ENCODE data around the gene YDJC. TPM values are rescaled to one million over a fixed set of nuclear protein-coding genes. Genes with fewer than 3 reads are reported as not detected.

YDJC gene
- total and polyA plus RNA-seq, 9 of the 15 experiments (the other 6 are each of a cell fraction or from before 2014, with no cell fraction given) = 13.5 to 871 (median 164) TPM

DNA sequence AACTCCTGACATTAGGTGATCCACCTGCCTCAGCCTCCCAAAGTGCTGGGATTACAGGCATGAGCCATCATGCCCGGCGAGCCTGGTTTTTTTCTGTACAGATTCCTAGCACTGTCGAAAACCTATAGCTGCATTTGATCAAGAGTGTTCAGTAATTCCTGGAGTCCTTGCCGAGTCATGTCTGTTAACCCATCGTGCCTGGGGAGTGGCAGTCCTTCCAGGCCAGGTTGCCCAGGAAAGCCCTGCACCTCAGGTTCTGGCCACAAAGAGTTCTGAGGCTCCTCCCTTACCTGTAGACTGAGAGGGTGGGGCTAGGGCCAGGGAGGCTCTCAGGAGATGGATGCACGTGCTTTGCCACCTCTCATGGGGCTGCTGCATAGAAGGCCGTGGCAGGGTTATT, 17.0 kb downstream of the YDJC start (continued):
- TF ChIP-seq, protein P1, sequence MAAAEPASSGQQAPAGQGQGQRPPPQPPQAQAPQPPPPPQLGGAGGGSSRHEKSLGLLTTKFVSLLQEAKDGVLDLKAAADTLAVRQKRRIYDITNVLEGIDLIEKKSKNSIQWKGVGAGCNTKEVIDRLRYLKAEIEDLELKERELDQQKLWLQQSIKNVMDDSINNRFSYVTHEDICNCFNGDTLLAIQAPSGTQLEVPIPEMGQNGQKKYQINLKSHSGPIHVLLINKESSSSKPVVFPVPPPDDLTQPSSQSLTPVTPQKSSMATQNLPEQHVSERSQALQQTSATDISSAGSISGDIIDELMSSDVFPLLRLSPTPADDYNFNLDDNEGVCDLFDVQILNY (CRISPR knock-in tag; IDR thresholded peaks at IDR 0.05) = no peak; the same call in 1 of the 2 replicates
- TF ChIP-seq SMAD3 (CRISPR knock-in tag; conservative IDR thresholded peaks at IDR 0.05) = no peak
- no peak for TF ChIP-seq MTA1 (IDR thresholded peaks at IDR 0.05; ENCODE audit: borderline replicate concordance)
- TF ChIP-seq, protein P2, sequence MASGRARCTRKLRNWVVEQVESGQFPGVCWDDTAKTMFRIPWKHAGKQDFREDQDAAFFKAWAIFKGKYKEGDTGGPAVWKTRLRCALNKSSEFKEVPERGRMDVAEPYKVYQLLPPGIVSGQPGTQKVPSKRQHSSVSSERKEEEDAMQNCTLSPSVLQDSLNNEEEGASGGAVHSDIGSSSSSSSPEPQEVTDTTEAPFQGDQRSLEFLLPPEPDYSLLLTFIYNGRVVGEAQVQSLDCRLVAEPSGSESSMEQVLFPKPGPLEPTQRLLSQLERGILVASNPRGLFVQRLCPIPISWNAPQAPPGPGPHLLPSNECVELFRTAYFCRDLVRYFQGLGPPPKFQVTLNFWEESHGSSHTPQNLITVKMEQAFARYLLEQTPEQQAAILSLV (tag; IDR thresholded peaks at IDR 0.05) = no peak
- TF ChIP-seq GTF2E2 (tag; IDR thresholded peaks at IDR 0.05) = no peak
- TF ChIP-seq, protein P3, sequence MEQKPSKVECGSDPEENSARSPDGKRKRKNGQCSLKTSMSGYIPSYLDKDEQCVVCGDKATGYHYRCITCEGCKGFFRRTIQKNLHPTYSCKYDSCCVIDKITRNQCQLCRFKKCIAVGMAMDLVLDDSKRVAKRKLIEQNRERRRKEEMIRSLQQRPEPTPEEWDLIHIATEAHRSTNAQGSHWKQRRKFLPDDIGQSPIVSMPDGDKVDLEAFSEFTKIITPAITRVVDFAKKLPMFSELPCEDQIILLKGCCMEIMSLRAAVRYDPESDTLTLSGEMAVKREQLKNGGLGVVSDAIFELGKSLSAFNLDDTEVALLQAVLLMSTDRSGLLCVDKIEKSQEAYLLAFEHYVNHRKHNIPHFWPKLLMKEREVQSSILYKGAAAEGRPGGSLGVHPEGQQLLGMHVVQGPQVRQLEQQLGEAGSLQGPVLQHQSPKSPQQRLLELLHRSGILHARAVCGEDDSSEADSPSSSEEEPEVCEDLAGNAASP (IDR thresholded peaks at IDR 0.05) = no peak
- no peak for TF ChIP-seq TBL1XR1 (IDR thresholded peaks at IDR 0.05; ENCODE audit: low read length in 2 of 2)
- TF ChIP-seq, protein P4, sequence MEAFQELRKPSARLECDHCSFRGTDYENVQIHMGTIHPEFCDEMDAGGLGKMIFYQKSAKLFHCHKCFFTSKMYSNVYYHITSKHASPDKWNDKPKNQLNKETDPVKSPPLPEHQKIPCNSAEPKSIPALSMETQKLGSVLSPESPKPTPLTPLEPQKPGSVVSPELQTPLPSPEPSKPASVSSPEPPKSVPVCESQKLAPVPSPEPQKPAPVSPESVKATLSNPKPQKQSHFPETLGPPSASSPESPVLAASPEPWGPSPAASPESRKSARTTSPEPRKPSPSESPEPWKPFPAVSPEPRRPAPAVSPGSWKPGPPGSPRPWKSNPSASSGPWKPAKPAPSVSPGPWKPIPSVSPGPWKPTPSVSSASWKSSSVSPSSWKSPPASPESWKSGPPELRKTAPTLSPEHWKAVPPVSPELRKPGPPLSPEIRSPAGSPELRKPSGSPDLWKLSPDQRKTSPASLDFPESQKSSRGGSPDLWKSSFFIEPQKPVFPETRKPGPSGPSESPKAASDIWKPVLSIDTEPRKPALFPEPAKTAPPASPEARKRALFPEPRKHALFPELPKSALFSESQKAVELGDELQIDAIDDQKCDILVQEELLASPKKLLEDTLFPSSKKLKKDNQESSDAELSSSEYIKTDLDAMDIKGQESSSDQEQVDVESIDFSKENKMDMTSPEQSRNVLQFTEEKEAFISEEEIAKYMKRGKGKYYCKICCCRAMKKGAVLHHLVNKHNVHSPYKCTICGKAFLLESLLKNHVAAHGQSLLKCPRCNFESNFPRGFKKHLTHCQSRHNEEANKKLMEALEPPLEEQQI (IDR thresholded peaks at IDR 0.05) = no peak
- TF ChIP-seq POLR3A (IDR thresholded peaks at IDR 0.05; ENCODE audit: borderline replicate concordance, extremely low read depth, insufficient read depth, insufficient read length) = no peak
- TF ChIP-seq, protein P5, sequence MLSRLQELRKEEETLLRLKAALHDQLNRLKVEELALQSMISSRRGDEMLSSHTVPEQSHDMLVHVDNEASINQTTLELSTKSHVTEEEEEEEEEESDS (CRISPR knock-in tag; IDR thresholded peaks at IDR 0.05) = no peak
- TF ChIP-seq BMI1 (IDR thresholded peaks at IDR 0.05; ENCODE audit: low read length) = no peak
- TF ChIP-seq FIP1L1 (IDR thresholded peaks at IDR 0.05; ENCODE audit: low read depth, low read length, poor library complexity, severe bottlenecking) = no peak
- no peak for TF ChIP-seq CHD1 (IDR thresholded peaks at IDR 0.05; ENCODE audit: low read length)
- TF ChIP-seq, protein P6, sequence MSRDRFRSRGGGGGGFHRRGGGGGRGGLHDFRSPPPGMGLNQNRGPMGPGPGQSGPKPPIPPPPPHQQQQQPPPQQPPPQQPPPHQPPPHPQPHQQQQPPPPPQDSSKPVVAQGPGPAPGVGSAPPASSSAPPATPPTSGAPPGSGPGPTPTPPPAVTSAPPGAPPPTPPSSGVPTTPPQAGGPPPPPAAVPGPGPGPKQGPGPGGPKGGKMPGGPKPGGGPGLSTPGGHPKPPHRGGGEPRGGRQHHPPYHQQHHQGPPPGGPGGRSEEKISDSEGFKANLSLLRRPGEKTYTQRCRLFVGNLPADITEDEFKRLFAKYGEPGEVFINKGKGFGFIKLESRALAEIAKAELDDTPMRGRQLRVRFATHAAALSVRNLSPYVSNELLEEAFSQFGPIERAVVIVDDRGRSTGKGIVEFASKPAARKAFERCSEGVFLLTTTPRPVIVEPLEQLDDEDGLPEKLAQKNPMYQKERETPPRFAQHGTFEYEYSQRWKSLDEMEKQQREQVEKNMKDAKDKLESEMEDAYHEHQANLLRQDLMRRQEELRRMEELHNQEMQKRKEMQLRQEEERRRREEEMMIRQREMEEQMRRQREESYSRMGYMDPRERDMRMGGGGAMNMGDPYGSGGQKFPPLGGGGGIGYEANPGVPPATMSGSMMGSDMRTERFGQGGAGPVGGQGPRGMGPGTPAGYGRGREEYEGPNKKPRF (IDR thresholded peaks at IDR 0.05; ENCODE audit: low read depth, low read length) = no peak
- TF ChIP-seq, protein P7, sequence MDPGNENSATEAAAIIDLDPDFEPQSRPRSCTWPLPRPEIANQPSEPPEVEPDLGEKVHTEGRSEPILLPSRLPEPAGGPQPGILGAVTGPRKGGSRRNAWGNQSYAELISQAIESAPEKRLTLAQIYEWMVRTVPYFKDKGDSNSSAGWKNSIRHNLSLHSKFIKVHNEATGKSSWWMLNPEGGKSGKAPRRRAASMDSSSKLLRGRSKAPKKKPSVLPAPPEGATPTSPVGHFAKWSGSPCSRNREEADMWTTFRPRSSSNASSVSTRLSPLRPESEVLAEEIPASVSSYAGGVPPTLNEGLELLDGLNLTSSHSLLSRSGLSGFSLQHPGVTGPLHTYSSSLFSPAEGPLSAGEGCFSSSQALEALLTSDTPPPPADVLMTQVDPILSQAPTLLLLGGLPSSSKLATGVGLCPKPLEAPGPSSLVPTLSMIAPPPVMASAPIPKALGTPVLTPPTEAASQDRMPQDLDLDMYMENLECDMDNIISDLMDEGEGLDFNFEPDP (CRISPR knock-in tag; IDR thresholded peaks at IDR 0.05) = 0 out of 2 replicates have a peak, but pooled peaks have one; percentile 27
- TF ChIP-seq HMG20B (CRISPR knock-in tag; IDR thresholded peaks at IDR 0.05) = no peak
- TF ChIP-seq POLR2AphosphoS5 (IDR thresholded peaks at IDR 0.05; ENCODE audit: control insufficient read depth, insufficient read depth, low read depth, low read length) = no peak

Data from K562 (cell line).